Loucy (cell line): Measurements from ENCODE around the gene CCDC150.

Experiments
- H2AFZ ChIP-seq: fragments of 200-600 bp; sonication (generic); 2 replicates; pipeline ENCODE4 v1.6.0; 2016; ENCODE audit warnings: antibody characterized with exemption, mild to moderate bottlenecking, low read length, moderate library complexity
- H3F3A ChIP-seq: fragments of 200-600 bp; 2 replicates; pipeline ENCODE4 v1.6.0; 2016; ENCODE audit warnings: antibody characterized with exemption, low read depth, mild to moderate bottlenecking
- H3K27me3 ChIP-seq: fragments of 200-600 bp; sonication (generic); 2 replicates; pipeline ENCODE4 v1.6.1; 2014; ENCODE audit warnings: low read length, mild to moderate bottlenecking; ENCODE audit not compliant: insufficient read depth, poor library complexity, severe bottlenecking
- H3K36me3 ChIP-seq: fragments of 200-600 bp; sonication (generic); 2 replicates; pipeline ENCODE4 v1.6.1; 2016; ENCODE audit warnings: low read length; ENCODE audit not compliant: insufficient read depth
- H3K4me1 ChIP-seq: fragments of 200-600 bp; sonication (generic); 2 replicates; pipeline ENCODE4 v1.5.1; 2014; ENCODE audit warnings: low read length, mild to moderate bottlenecking; ENCODE audit not compliant: insufficient read depth, poor library complexity, severe bottlenecking
- H3K4me2 ChIP-seq: fragments of 200-600 bp; sonication (generic); 2 replicates; pipeline ENCODE4 v1.6.0; 2014; ENCODE audit warnings: antibody characterized with exemption, low read length, low read depth, mild to moderate bottlenecking; ENCODE audit not compliant: poor library complexity, severe bottlenecking
- H3K4me3 ChIP-seq: fragments of 200-600 bp; sonication (generic); 2 replicates; pipeline ENCODE4 v1.5.1; 2014; ENCODE audit warnings: low read length, mild to moderate bottlenecking, mixed read lengths; ENCODE audit not compliant: poor library complexity, severe bottlenecking
- H3K79me2 ChIP-seq: fragments of 200-600 bp; sonication (generic); 2 replicates; pipeline ENCODE4 v1.6.1; 2014; ENCODE audit warnings: low read length; ENCODE audit not compliant: insufficient read depth
- H3K9ac ChIP-seq: fragments of 200-600 bp; sonication (generic); 2 replicates; pipeline ENCODE4 v1.6.0; 2014; ENCODE audit warnings: mild to moderate bottlenecking, low read depth, low read length, moderate library complexity; ENCODE audit not compliant: poor library complexity, severe bottlenecking
- H3K9me2 ChIP-seq: fragments of 200-600 bp; sonication (generic); replicated peaks from 2 replicates; pipeline ENCODE4 v1.6.1; 2016; ENCODE audit warnings: low read depth, low read length, mixed read lengths
- H3K9me3 ChIP-seq: fragments of 200-600 bp; sonication (generic); 2 replicates; pipeline ENCODE4 v1.6.1; 2014; ENCODE audit warnings: mild to moderate bottlenecking, antibody characterized with exemption, low read length, low read depth; ENCODE audit not compliant: insufficient read depth
- H4K20me1 ChIP-seq: fragments of 200-600 bp; sonication (generic); 2 replicates; pipeline ENCODE4 v1.6.0; 2014; ENCODE audit warnings: antibody characterized with exemption, low read length, mild to moderate bottlenecking; ENCODE audit not compliant: insufficient read depth, poor library complexity, severe bottlenecking
- CTCF ChIP-seq: fragments of 200-600 bp; sonication (generic); conservative IDR thresholded peaks from 2 replicates; pipeline ENCODE4 v1.5.1; 2014; ENCODE audit warnings: mild to moderate bottlenecking, antibody characterized with exemption, low read length
- EZH2phosphoT487 ChIP-seq: fragments of 200-600 bp; IDR thresholded peaks from 2 replicates; pipeline ENCODE4 v1.6.1; 2018; ENCODE audit warnings: antibody characterized with exemption, mild to moderate bottlenecking, moderate library complexity, borderline replicate concordance

Gene CCDC150

GRCh38 chr2:196598846-196599245 lies 40.7 kb upstream of the CCDC150 start:
- Histone ChIP-seq H3K27me3 (no peaks in the 10 kb centered on the region), H3K9ac (no peak overlapping the region), H3K4me2 (no peak overlapping the region), H4K20me1 (no peaks in the 10 kb centered on the region), H3K4me1 (peaks cover 6% of the 10 kb centered on the region), H3K36me3 (no peaks in the 10 kb centered on the region), H3K79me2 (no peaks in the 10 kb centered on the region), H3K9me2 (no peaks in the 10 kb centered on the region), H3K4me3 (no peak overlapping the region), H3K9me3 (no peaks in the 10 kb centered on the region), H2AFZ (no peak overlapping the region), H3F3A (no peaks in the 10 kb centered on the region)
- TF ChIP-seq CTCF (no peak), EZH2phosphoT487 (no peak)

GRCh38 chr2:196601430-196602306 lies 37.8 kb upstream of the CCDC150 start:
- Histone ChIP-seq H3K9me2 (no peaks in the 10 kb centered on the region), H3K36me3 (no peaks in the 10 kb centered on the region), H3K27me3 (no peaks in the 10 kb centered on the region), H3K4me2 (no peak overlapping the region), H2AFZ (peak overlapping the region; percentile 78), H3K4me1 (peaks cover 6% of the 10 kb centered on the region), H4K20me1 (no peaks in the 10 kb centered on the region), H3K9ac (no peak overlapping the region), H3K4me3 (no peak overlapping the region), H3F3A (no peaks in the 10 kb centered on the region), H3K9me3 (no peaks in the 10 kb centered on the region), H3K79me2 (no peaks in the 10 kb centered on the region)
- TF ChIP-seq EZH2phosphoT487 (no peak), CTCF (no peak)

GRCh38 chr2:196604196-196604595 lies 35.3 kb upstream of the CCDC150 start:
- TF ChIP-seq CTCF (no peak), EZH2phosphoT487 (no peak)
- Histone ChIP-seq H3K27me3 (no peaks in the 10 kb centered on the region), H3K36me3 (no peaks in the 10 kb centered on the region), H3K4me2 (no peak overlapping the region), H3K4me1 (peaks cover 6% of the 10 kb centered on the region), H3F3A (no peaks in the 10 kb centered on the region), H3K9me3 (no peaks in the 10 kb centered on the region), H4K20me1 (no peaks in the 10 kb centered on the region), H3K9ac (no peak overlapping the region), H2AFZ (no peak overlapping the region), H3K9me2 (no peaks in the 10 kb centered on the region), H3K79me2 (no peaks in the 10 kb centered on the region), H3K4me3 (no peak overlapping the region)
